NCI-H2196 treated with DMSO at 0.1 percent for 48 hours (cell line): ENCODE data around the gene USP46.

Experiments used
- DNase-seq: peaks from one replicate; lab custom pipeline; 2025; ENCODE audit not compliant: unreplicated experiment; lab: John Stamatoyannopoulos, UW

Gene USP46

GRCh38 chr4:52576961-52577623 lies 82.0 kb downstream of the USP46 start:
- no peak for DNase-seq

DNA sequence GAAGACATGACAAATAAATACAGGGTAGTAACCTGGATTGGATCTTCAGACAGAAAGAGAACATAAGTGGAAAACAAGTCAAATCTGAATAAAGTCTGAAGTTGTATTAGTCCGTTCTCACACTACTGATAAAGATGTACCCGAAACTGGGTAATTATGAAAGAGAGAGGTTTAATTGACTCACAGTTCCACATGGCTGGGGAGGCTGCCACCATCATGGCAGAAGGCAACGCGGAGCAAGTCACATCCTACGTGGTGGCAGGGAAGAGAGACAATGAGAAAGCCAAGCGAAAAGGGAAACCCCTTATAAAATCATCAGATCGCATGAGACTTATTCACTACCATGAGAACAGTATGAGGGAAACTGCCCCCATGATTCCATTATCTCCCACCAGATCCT lies 82.8 kb downstream of the USP46 start:
- DNase-seq, result no peak

DNA sequence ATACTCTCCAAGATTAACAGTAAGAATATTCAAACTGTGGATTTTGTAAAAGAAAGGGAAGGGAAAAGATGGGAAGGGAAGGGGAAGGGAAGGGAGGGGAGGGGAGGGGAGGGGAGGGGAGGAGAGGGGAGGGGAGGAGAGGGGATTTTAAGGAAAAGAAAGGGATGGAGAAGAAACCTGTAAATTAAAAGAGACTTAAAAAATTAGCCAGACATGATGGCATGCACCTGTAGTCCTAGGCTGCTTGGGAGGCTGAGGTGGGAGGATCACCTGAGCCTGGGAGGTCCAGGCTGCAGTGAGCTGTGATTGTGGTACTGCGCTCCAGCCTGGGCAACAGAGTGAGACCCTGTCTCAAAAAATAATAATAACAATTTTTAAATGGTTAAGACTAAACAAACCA lies 83.7 kb downstream of the USP46 start:
- no peak for DNase-seq

DNA sequence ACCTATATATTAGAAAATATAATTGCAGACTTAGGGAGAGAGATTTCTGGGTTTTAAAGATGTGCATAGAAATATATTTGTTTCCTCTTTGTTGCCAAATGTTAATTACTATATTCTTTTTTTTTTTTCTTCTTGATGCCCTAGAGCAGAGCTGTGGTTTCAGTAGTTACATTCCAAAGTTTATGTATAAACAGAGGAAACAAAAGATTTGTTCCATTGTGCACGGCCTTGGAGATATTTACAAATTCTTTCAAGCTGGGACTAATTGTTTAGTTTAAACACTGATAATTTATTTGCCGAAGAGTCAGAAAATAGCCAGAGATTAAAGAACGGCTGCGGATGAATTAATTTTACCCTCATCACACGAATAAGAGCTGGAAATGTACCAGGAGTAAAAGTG lies 85.1 kb downstream of the USP46 start:
- no peak for DNase-seq

DNA sequence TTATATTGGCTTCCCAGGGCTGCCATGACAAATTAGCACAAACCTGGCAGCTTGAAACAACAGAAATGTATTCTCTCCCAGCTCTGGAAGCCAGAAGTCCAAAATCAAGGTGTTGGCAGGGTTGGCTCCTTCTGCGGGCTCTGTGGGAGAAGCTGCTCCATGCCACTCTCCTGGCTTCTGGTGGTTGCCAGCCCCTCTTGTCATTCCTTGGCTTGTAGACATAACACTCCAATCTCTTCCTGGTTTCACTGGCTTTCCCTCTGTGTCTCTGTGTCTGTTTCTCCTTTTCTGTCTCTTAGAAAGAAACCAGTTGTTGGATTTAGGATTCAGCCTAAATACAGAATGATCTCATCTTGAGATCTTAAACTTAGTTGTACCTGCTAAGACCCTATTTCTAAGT lies 85.5 kb downstream of the USP46 start:
- no peak for DNase-seq

GRCh38 chr4:52572936-52573485 lies 86.1 kb downstream of the USP46 start:
- no peak for DNase-seq

GRCh38 chr4:52568351-52568750 lies 90.8 kb downstream of the USP46 start:
- DNase-seq, result no peak

DNA sequence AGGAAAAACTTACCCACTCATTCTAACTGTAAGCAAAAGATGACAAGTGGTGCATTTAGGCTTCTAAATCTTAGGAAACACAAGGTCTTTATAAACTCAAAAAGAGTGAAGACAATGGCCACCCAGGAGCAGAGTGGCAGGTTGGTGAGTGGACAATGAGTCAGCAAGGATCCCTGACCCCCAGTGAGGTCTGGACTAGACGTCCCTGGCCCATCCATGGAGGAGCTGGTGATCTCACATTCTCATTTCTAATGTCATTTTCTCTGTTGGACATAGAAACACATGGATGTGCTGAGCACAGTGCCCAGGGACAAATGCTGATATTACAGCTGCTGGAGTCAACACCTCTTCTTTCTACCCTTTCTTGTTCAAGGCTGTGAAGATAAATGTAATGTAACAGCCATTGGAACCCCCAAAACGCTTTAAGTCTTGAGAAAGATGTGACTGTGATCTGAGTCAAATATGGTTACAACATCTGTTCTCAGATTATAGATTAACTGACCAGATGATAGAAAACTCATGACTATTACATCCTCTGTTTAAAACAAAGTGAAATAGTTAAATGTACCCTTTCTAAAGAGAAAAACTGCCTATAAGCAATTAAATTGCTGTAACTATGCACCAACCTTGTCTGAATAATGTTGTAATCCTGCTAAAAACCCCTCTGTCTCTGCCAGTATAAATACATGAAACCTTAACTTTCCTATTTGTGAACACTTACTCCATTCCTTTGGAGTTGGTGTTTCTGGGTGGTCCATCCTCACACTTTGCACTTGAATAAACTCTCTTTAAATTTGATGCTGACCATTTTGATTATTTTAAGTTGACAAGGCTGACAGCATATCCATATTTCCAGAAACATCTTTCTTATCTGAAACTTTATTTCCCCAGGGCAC lies 92.7 kb downstream of the USP46 start:
- DNase-seq, result no peak

DNA sequence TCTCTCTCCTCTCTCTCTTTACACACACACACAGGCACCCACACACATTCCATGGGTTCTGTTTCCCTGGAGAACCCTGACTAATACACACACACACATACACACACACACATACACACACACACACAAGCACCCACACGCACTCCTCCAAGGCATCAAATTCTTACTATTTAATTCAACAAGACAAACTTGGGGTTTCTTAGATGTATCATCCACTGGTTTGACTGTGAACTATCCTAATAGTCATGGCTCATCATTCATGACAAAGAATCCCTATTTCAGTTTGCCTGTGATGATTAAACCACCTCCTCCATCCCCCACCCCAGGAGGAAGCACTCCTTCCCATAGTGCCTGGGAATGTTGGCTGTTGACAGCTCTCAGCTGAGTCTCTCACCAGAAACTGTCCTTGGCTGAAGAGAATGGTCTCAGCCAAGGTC lies 98.2 kb downstream of the USP46 start:
- DNase-seq, result no peak

DNA sequence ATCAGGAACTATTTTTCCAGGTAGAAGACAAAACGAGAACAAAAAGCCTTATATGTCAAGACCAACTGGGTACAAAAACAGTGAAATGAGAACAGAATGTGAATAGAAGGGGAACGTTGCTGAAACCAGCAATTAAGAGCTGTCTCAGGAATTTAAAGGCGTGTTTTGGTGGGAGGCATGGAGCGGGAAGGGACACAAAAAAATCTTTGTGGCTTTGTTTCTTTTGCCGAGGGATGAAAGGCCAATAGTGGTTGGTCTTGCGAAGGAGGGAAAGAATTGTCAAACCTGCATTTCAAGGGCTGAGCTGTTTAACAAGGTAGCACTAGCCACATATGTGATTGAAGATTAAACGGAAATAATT lies 103.8 kb downstream of the USP46 start:
- DNase-seq, result no peak

DNA sequence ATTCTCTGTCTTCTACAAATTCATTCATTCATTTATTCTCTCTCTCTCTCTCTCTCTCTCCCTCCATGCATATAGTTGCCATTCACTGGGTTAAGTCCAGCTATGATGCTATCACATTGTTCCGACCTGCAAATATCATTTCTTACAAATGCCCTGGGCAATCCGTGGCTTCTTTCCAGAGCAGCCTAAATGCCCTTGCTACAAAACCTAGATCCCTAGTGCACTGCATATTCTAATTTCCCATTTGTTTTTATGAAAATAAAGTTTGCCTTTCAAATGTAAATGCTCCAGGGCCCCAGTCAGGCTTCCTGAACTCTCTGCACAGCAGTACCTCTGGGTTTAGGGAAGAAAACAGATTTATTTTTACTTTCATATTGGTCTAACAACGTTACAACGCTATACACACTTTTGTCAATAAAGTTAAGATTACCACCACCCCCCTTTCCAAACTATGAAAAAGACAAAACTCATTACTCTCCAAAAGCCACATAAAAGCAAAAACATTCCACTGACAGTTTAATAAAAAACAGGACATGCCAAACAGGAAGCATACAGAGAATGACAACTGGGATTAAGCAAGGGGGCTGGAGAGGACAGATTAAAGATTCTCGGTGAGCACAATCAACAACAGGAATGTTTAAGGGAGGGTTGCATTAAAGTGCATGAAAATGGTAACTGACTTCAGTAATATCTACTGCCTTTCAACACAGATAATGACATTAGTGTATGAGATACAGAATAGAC lies 104.3 kb downstream of the USP46 start:
- no peak for DNase-seq

DNA sequence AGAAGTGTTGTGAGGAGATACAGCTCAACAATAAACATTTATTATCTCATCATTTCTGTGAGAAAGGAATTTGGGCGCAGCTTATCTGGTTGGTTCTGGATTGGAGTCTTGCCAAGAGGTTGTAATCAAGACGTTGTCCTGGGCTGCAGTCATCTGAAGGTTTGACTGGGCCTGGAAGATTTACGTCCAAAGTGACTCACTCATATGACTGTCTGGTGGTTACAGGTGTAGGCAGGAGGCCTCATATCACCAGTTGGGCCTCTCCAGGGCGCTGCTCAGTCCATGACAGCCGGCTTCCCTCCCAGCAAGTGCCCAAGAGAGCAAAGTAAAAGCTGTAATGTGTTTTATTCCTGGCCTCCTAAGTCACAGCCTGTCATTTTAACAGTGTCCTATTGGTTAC lies 106.3 kb downstream of the USP46 start:
- DNase-seq, result no peak

- no peak for DNase-seq
Measured at GRCh38 chr4:52551487-52551886, 107.6 kb downstream of the USP46 start.

DNA sequence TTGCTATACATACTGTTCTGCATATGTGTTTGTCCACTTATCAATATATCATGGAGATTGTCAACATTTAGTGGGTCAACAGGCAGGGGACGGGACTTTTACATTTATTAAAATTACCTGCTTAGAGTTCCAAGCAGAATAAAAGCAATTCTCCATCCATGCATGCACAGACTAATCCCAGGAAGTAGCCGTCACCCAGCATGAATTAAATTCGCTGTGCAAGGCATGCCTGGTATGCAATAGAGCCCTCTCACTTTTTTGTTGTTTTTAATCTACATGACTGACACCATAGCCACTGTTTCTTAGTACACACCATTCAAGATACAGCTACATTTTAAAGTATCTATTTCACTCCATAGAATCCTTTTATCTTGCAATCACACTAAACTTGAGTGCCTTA lies 108.9 kb downstream of the USP46 start:
- no peak for DNase-seq

GRCh38 chr4:52548818-52549570 lies 110.1 kb downstream of the USP46 start:
- no peak for DNase-seq

DNA sequence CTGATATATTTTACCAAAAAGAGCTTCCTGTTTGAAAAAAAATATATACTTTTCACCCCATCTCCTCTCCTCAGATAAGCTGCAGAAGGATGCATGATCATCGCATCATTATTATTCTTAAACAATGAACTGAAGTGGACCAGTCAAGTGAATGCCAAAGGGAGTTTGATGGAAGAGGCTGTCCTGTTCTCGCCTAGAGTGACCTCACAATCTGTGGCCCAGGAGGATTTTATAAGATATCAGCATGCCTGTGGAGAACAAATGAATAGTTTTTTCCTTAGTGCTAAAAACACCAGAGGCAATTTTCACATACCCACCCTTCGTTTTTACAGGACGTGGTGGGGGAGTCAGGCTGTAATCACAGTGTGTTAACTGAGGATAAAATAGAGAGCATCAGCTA lies 112.7 kb downstream of the USP46 start:
- no peak for DNase-seq

- DNase-seq, result no peak
Measured at GRCh38 chr4:52545099-52546069, 113.7 kb downstream of the USP46 start.
